NCI-H1694 treated with DMSO at 0.1 percent for 48 hours (cell line): ENCODE data around the gene CPEB3.
"Not testable (repeated sequence)": the region's sequence is repeated elsewhere in the genome, so short reads cannot be mapped to it uniquely, and the experiment has no call there.

Source experiments
- DNase-seq: peaks from one replicate; lab custom pipeline; 2025; lab: John Stamatoyannopoulos, UW

The CPEB3 gene

DNA sequence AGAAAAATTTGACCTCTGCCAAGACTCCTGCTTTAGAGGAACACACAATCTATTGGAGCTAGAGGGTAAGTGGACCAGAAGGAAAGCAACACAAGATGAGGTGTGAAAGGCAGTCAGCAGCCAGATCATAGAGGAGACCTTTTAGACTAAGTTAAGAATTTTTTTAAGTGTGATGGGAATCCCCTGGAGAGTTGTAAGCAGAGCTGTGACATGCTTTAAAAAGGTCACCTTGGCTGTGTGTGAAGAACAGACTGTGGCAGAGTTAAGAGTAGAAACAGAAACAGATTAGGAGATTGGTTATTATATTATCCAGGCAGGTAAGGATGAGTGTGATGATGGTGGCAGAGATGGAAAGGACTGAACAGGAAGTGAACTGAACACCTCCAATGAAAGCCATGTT lies 23.5 kb downstream of the CPEB3 start:
- DNase-seq, result no peak

DNA sequence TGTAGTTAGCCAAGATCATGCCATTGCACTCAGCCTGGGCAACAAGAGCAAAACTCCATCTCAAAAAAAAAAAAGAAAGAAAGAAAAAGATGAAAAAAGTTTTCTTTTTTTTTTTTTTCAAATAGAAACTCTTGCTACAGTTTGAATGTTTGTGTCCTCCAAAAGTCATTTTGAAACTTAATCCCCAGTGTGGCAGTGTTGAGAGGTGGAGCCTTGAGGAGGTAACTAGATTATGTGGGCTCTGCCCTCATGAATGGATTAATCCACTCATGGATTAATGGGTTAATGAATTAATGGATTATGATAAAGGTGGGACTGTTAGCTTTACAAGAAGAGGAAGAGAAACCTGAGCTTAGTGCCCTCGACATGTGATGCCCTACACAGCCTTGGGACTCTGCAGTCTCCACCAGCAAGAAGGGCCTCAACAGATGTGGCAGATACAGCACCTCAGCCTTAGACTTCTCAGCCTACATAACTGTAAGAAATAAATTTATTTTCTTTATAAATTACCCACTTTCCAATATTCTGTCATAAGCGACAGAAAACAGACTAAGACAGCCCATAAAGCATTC lies 25.1 kb downstream of the CPEB3 start:
- no peak for DNase-seq

GRCh38 chr10:92264249-92264648 lies 26.6 kb downstream of the CPEB3 start:
- DNase-seq, result no peak

GRCh38 chr10:92263396-92263795 lies 27.5 kb downstream of the CPEB3 start:
- DNase-seq, result no peak

DNA sequence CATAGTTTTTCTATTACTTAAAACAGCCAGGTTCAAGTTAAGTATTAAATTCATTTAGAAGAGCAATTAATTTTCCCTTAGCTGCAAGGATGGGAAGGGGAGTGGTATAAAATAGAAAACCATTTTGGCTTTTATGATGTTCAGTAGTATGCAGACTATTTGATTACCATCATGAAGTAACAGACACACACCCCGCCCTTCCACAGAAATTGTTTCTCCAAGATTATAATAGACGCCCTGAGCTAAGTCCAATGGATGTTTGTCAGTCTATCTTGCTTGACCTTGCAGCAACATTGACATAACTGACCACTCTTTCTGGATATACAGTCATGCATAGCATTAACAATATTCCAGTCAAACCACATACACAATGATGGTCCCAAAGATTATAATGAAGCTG lies 42.3 kb downstream of the CPEB3 start:
- DNase-seq, result no peak

GRCh38 chr10:92244796-92245195 lies 46.1 kb downstream of the CPEB3 start:
- no peak for DNase-seq

- peak; percentile 48 for DNase-seq
Measured at GRCh38 chr10:92242910-92243671, 47.8 kb downstream of the CPEB3 start.

DNA sequence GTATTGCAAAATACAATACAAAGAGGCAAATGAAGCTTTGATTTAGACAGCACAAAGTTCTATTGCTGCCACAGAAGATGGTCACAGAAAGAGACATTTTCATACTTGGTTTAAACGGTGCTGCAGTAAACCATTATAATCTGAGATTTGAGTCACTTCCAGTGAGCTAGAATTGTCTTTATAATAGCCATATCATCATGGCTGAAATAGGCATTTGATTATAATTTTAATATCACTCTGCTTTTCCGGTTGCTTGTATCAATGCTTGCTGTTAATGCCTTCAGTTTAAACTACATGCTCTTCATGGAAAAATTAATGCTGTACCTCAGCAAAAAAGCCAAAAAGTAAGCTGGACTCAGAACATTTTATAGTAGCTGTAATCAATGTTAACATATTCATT lies 48.5 kb downstream of the CPEB3 start:
- DNase-seq, result no peak

DNA sequence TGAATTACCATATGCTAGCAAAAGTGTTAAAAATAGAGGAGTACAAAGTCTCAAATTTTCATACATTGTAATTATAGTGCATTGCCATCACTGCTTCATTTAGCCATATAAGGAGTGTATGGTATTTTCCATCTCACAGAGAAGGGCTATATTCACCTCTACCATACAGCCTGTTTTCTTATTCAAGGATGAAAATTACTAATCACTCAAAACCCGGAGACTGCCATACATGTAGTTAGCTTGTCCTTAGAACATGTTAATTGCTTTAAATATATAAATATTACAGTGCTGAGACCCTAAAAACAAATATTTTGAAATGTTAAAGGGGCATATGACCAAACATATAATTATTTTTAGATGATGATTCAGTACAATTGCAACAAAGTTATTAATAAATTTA lies 49.4 kb downstream of the CPEB3 start:
- no peak for DNase-seq

DNA sequence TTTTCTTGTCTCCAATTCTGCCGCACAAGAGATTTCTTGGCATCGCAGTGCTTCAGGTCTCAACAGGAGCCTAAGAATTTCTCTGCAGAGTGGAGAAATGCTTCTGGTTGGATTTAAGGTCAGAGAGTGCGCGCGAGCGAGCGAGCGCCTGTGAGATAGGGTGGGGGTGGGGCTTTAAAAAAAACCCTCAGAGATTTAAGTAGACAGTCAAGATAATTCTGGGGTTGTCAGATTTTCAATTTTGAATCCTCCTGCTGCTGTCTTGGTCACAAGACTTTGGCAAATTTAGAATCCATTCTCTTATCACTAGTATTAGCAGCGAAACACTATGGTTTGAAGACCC lies 49.7 kb downstream of the CPEB3 start:
- no peak for DNase-seq

- peak; percentile 62 for DNase-seq
Measured at GRCh38 chr10:92240289-92241157, 50.4 kb downstream of the CPEB3 start.

DNA sequence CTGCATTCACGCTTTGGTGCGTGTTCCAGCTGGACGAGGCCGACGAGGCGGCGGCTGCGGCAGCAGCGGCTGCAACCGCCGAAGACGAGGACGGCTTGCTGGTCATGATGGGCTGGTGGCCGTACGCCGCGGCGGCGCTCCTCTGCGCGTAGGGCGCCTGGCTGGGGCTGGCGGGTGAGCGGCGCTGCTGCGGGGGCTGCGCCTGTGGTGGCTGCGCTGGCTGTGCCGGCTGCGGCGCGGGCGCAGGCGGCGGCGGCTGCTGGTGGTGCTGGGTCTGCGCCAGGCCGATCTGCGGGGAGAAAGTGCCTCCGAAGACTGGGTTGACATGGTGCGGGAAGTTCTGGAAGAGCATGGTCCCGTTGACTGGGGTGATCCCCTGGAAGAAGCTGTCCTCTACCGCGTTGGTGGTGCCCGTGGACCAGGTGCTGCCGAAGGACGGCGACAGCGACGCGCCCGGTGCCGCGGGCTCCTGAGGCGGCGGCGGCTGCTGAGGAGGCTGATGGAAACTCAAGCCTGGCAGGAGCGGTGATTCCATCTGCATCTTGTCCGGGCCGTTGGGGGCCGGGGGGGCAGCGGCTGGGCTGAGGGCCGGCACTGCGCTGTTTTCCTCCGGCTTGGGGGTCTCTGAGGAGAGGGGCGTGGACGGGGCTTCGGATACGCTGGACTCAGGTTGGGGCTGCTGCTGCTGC lies 51.1 kb downstream of the CPEB3 start:
- no peak for DNase-seq

- no peak for DNase-seq
Measured at GRCh38 chr10:92239151-92239599, 51.7 kb downstream of the CPEB3 start.

- DNase-seq, result no peak
Measured at GRCh38 chr10:92238586-92239098, 52.2 kb downstream of the CPEB3 start.

GRCh38 chr10:92238054-92238585 lies 52.8 kb downstream of the CPEB3 start:
- no peak for DNase-seq

DNA sequence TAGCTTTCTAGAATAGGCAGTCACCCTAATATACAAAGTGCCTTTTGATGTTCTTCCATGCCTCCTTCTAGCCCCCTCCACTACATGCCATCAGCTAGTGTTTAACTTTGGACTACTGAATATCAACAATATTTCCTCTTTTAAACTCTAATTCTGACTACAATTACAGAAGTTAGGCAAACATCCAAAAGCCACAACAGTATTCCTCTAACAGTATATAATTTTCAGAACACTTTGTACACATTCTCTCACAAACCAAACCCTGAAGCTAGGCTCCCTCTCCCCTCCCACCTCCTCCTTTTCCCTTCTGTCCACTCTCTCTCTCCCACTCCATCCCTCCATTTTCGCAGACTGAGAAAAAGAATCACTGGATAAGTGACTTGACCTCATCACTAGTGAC lies 59.7 kb downstream of the CPEB3 start:
- no peak for DNase-seq

GRCh38 chr10:92222603-92223262 lies 68.1 kb downstream of the CPEB3 start:
- no peak for DNase-seq

- DNase-seq, result no peak
Measured at GRCh38 chr10:92219559-92219958, 71.3 kb downstream of the CPEB3 start.

DNA sequence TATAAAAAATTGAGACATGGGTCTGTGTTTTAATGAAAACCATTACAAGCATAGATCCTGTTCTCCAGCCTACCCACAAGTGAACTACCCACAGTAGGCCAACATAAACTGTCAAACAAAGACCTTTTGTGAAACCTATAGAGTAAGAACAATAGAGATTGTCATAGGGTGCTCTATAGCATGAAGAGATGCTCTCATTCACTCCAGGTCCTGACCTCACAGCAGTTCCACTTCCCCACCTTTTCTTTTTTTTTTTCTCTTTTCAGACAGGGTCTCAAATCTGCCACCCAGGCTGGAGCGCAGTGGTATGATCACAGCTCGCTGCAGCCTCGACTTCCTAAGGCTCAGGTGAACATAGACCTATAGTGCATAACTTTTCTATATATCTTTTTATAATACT lies 72.3 kb downstream of the CPEB3 start:
- no peak for DNase-seq

GRCh38 chr10:92216608-92217007 lies 74.3 kb downstream of the CPEB3 start:
- not testable (repeated sequence) for DNase-seq

DNA sequence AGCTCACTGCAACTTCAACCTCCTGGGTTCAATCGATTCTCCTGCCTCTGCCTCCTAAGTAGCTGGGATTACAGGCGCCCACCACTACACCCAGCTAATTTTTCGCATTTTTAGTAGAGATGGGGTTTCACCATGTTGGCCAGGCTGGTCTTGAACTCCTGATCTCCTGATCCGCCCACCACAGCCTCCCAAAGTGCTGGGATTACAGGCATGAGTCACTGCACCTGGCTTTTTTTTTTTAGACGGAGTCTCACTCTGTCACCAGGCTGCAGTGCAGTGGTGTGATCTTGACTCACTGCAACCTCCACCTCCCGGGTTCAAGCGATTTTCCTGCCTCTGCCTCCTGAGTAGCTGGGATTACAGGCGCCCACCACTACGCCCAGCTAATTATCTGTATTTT lies 75.7 kb downstream of the CPEB3 start:
- not testable (repeated sequence) for DNase-seq
